Karpas-422 (cell line): ENCODE data around the gene SNRPN. TPM values are rescaled to one million over a fixed set of nuclear protein-coding genes. Genes with fewer than 3 reads are reported as not detected.

Experiments used
- small RNA-seq: library from RNA; depleted of rRNA; stranded (forward); fragments of <200 nt; gene quantifications from one replicate; pipeline ENCODE3, GENCODE V24; 2014
- total RNA-seq: library from RNA; depleted of rRNA; stranded (reverse); fragments of >200 nt; shearing (Covaris generic); gene quantifications from 2 replicates; pipeline ENCODE4 v1.2.3, GENCODE V29; 2014; ENCODE audit warnings: low replicate concordance; rRNA removed

SNRPN gene
- total RNA-seq, 1 experiment from 2014 or later = 116 TPM

Small RNA genes lying within 50 kb of the gene (small RNA-seq; reads per million reads assigned to genes)
- gene AC090602.1 (not detected), gene AC124312.4 (0.47 reads per million, percentile 8 among the genes with 10 or more reads in this experiment), gene AC124312.5 (0.32 reads per million)

Other genes starting within 250 kb of the SNRPN start
- 38.7 and 58.6 TPM in 2 replicates for gene SNURF, start within 50 bp of the SNRPN start, total RNA-seq